GM12865 (cell line): ENCODE results near the gene NR2F1-AS1.

Experiments used
- DNase-seq: peaks from one replicate; pipeline ENCODE4 v3.0.0; 2010; ENCODE audit warnings: low read depth
- H3K4me3 ChIP-seq: 2 replicates; pipeline ENCODE4 v1.5.1; 2011; ENCODE audit warnings: mild to moderate bottlenecking, low read depth, low read length, control low read depth
- TF ChIP-seq, protein P1 (sequence below): IDR thresholded peaks from 2 replicates; pipeline ENCODE4 v1.5.1; 2011; ENCODE audit warnings: low read length, control low read depth, low read depth, inconsistent platforms; ENCODE audit not compliant: insufficient read depth; ENCODE audit errors: missing control alignments

Gene NR2F1-AS1

DNA sequence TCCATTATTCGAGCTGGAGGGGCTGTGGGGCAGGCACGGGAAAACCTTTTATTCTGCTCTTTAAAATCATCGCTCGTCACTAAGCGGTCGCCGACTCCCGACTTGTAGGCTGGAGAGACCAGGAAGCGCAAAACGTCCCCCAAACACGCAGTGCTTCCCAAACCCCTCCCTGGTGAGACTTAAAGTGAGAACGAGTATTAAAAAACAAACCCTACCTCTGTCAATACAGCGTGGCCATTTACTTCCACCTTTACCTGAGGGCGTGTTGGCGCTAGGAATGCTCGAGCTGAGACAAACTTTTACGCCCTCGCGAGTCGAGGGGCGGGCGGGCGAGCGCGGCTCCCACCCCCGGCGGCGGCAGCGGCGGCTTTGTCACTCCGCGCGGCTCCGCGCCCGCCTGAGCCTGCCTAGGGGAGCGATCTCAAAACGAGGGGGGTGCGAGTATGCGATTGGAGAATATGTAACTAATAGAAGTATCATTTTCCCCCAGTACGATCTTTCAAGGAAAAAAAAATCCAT is at the start of gene NR2F1-AS1:
Gene NR2F1-AS1 (minus strand): TSS at position 293 of the 519 bp plus-strand sequence.
- TF ChIP-seq, protein P1, sequence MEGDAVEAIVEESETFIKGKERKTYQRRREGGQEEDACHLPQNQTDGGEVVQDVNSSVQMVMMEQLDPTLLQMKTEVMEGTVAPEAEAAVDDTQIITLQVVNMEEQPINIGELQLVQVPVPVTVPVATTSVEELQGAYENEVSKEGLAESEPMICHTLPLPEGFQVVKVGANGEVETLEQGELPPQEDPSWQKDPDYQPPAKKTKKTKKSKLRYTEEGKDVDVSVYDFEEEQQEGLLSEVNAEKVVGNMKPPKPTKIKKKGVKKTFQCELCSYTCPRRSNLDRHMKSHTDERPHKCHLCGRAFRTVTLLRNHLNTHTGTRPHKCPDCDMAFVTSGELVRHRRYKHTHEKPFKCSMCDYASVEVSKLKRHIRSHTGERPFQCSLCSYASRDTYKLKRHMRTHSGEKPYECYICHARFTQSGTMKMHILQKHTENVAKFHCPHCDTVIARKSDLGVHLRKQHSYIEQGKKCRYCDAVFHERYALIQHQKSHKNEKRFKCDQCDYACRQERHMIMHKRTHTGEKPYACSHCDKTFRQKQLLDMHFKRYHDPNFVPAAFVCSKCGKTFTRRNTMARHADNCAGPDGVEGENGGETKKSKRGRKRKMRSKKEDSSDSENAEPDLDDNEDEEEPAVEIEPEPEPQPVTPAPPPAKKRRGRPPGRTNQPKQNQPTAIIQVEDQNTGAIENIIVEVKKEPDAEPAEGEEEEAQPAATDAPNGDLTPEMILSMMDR: no peak
- peak within 1 kb of the TSS; percentile 50 for H3K4me3 ChIP-seq
- no peak for DNase-seq

DNA sequence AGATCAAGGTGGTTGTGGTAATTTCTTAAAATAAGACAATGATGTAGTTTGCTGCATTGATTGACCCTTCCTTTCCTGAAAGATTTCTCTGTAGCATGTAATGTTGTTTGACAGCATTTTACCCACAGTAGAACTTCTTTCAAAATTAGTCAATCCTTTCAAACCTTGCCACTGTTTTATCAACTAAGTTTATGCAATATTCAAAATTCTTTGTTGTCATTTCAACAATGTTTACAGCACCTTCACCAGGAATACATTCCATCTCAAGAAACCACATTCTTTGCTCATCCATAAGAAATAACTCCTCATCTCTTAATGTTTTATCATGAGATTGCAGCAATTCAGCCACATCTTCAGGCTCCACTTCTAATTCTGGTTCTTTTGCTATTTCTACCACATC is 45.8 kb upstream of the NR2F1-AS1 start:
- no peak for DNase-seq
- TF ChIP-seq, protein P1: no peak
- H3K4me3 ChIP-seq: no peak overlapping the region

DNA sequence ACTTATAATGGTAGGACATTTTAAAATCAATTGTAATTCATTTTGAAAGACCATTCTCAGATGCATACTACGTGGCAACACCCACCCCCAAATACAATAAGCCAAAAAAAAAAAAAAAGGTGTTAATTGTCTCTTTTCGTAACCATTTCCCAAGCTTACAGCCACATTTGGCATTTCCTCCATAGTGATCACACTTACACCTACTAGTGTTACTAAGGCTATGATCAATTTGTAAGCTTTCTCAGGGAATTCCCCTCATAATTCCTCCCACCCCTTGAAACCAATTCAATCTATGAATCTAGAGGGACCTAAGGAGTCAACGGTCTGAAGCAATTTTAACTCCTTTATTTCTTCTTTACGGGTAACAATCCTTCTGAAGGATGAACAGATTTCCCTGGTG is 42.1 kb upstream of the NR2F1-AS1 start:
- TF ChIP-seq, protein P1: no peak
- H3K4me3 ChIP-seq: no peak overlapping the region
- DNase-seq: no peak

DNA sequence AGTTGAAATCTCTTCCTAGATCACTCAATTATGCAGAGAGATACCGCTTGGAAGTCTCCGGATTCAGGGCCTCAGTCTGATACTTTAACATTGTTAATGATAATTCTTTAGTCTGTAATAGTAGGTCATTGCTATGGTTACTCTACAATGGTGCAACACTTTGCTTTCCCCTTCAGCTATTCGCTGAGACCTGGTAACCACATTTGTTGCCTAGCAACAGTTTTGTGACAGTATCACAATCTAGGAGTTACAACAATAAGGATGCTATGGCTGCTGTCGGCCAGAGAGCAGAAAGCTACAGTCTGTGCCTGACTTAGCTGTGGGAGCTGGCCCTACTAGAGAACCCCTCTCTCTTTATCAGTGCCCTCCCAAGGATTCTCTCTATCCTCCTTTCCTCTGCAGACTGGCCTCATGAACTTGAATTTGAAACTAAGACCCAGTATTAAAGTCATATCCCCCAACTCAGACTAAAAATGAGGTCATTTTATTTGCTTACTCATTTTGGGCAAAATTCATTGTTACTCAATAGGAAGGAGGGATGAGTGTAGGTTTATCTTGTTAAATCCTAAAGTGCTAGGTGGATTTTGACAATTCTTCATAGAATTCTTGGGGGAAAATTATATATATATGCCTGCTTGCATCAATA is 41.3 kb upstream of the NR2F1-AS1 start:
- peak; percentile 35 for DNase-seq

DNA sequence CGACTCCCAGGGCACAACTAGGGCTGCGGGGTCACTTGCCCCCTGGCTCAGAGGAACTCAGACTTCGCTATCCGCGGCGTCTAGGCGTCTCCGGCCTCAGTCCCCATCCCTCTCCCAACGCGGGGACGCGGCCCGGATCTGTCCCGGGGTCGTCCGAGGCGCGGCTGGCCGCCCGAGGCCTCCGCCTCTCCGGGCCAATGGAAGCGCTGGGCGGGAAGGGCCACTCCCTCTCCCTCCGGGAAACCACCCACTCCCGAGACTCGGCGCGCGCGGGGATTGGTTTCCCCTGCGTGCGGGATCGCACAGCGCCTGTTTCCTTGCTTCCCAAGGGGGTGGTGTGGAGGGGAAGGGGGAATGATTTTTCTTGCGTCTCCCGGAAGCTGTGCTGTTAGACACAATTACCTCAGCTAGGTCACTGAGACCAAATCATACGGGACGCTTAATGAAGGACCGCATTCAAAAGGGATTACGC is 40.3 kb upstream of the NR2F1-AS1 start:
- TF ChIP-seq, protein P1: no peak
- peak overlapping the region; percentile 64 for H3K4me3 ChIP-seq
- DNase-seq: no peak

More for the DNA sequence above, 41.3 kb upstream of the NR2F1-AS1 start:
- H3K4me3 ChIP-seq: no peak overlapping the region
- TF ChIP-seq, protein P1: no peak

DNA sequence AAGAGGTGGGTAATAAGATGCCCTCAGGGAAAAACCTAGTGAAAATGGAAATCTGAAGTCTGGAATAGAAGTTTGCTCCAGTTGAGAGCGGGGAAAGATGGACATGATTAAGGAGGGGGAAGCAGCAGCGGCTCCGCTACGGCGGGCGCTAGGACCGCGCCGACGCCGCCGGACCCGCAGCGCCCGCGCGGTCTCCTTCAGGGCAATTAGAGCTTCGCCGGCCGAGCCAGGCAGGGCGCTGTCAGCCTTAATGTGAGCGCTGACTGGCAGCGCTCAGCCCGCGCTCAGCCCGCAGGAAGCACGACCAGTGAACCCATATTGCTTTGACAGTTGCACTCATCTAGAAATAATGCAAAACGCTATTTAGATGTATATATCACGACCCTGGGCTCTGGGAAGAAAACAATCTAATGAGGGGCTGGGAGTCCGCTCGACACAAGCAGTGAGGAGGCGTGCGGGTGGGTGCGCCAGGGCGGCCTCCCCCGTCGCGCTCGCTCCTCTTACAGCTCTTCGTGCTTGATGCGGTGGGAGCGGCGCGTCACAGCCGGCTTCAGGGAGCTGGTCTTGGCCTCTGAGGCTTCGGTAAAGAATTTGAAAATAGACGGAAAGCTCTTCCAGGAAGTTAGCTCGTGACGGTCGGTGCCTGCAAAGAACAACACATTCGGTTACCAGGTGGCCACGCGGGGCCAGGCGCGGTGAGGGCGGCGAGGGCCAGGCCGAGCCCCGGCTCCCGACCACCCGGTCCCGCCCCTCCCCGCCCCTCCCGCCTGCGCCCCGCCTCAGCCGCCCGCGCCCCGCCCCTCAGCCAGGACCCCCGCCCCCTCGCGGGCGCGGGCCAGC is 39.7 kb upstream of the NR2F1-AS1 start:
- H3K4me3 ChIP-seq: peak overlapping the region; percentile 64
- TF ChIP-seq, protein P1: peak; percentile 6
- peak; percentile 81 for DNase-seq
